NT2/D1 (cell line): ENCODE results near the gene PTPRN2.
"Not testable (repeated sequence)": the region's sequence is repeated elsewhere in the genome, so short reads cannot be mapped to it uniquely, and the experiment has no call there.

Experiments used
- DNase-seq: peaks from one replicate; pipeline ENCODE4 v3.0.0-alpha.2; 2011; ENCODE audit warnings: low read depth, low spot score
- H3K27me3 ChIP-seq: 2 replicates; pipeline ENCODE4 v1.6.0; 2011; ENCODE audit warnings: mild to moderate bottlenecking; ENCODE audit not compliant: insufficient read length, insufficient read depth
- H3K36me3 ChIP-seq: 2 replicates; pipeline ENCODE4 v1.6.1; 2011; ENCODE audit warnings: mild to moderate bottlenecking, low read length, mixed read lengths; ENCODE audit not compliant: insufficient read depth, insufficient read length
- H3K4me1 ChIP-seq: 2 replicates; pipeline ENCODE4 v1.5.1; 2011; ENCODE audit not compliant: insufficient read depth, insufficient read length
- H3K4me3 ChIP-seq: 2 replicates; pipeline ENCODE4 v1.5.1; 2011; ENCODE audit warnings: low read depth; ENCODE audit not compliant: insufficient read length
- H3K9ac ChIP-seq: 2 replicates; pipeline ENCODE4 v1.6.0; 2011; ENCODE audit warnings: low read depth; ENCODE audit not compliant: insufficient read length
- H3K9me3 ChIP-seq: 2 replicates; pipeline ENCODE4 v1.5.1; 2011; ENCODE audit warnings: mild to moderate bottlenecking, low read length; ENCODE audit not compliant: insufficient read depth
- SUZ12 ChIP-seq: IDR thresholded peaks from 2 replicates; pipeline ENCODE4 v1.6.1; 2011; ENCODE audit not compliant: insufficient read length, insufficient read depth; ENCODE audit errors: extremely low read depth
- YY1 ChIP-seq: IDR thresholded peaks from 2 replicates; pipeline ENCODE4 v1.6.1; 2011; ENCODE audit not compliant: insufficient read length, insufficient read depth
- ZNF274 ChIP-seq: IDR thresholded peaks from 2 replicates; pipeline ENCODE4 v1.6.1; 2011; ENCODE audit warnings: mild to moderate bottlenecking, low read depth, low read length

Gene PTPRN2

DNA sequence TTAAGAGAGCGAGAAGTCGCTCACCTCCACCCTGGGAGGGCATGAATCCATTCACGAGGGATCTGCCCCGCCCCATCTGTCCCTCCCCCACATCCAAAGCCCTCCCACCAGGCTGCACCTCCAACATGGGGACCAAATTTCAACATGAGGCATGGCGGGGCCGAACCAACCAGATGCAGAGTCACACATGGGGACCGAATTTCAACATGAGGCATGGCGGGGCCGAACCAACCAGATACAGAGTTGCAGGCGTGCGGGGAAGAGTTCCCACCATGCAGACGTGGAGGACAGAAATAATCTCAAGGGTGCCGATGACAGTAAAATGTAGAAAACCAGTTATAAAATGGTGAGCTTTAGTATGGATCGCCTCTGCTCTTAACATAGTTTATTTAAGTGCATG lies 686.5 kb downstream of the PTPRN2 start:
- Histone ChIP-seq H3K36me3 (no peaks in the 10 kb centered on the region), H3K9me3 (no peaks in the 10 kb centered on the region), H3K27me3 (no peaks in the 10 kb centered on the region), H3K4me1 (no peaks in the 10 kb centered on the region), H3K4me3 (no peak overlapping the region), H3K9ac (no peak overlapping the region)
- DNase-seq = no peak
- no peak for TF ChIP-seq YY1
- TF ChIP-seq SUZ12 = no peak
- no peak for TF ChIP-seq ZNF274

DNA sequence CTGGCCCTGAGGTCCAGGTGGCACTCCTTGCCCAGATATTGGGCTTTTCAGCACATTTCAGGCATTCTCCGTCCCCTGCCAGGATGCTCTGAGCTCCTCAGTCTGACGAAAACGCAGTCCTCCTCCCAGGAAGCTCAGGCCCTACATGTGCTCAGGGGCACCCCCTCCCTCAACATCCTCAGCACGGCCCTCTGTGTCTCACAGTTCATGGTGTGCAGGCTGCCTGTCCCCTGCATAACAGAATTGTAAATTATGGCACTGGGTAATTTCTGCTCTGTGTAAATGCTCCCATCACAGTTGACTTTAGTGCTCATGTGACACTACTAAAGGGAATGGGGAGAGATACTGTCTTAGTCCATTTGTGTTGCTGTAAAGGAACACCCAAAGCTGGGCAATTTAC lies 687.1 kb downstream of the PTPRN2 start:
- no peaks in the 10 kb centered on the region for H3K9me3 ChIP-seq
- H3K4me3 ChIP-seq = no peak overlapping the region
- H3K9ac ChIP-seq = no peak overlapping the region
- no peaks in the 10 kb centered on the region for H3K27me3 ChIP-seq
- TF ChIP-seq YY1 (no peak), ZNF274 (no peak), SUZ12 (no peak)
- H3K36me3 ChIP-seq = no peaks in the 10 kb centered on the region
- H3K4me1 ChIP-seq = no peaks in the 10 kb centered on the region
- no peak for DNase-seq

DNA sequence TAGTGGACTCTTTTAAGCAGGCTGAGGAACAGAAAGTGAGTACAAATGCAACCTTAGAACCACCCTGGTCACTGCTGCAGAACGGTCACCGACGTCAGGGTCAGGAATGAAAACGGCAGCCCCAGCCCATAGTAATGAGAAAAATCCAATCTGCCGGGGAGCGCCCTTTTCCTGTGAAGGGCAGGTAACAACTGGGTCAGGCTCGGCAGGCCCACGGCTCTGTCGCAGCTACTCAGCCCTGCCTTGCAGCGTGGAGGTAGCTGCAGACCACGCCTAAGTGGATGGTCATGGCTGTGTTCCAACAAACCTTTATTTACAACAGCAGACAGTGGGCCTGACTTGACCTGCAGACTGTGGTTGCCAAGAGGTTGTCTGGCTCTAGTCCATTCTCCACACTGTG lies 687.6 kb downstream of the PTPRN2 start:
- H3K36me3 ChIP-seq = no peaks in the 10 kb centered on the region
- DNase-seq = no peak
- H3K4me1 ChIP-seq = no peaks in the 10 kb centered on the region
- TF ChIP-seq SUZ12 (no peak), ZNF274 (no peak), YY1 (no peak)
- H3K4me3 ChIP-seq = no peak overlapping the region
- no peaks in the 10 kb centered on the region for H3K9me3 ChIP-seq
- no peaks in the 10 kb centered on the region for H3K27me3 ChIP-seq
- no peak overlapping the region for H3K9ac ChIP-seq

DNA sequence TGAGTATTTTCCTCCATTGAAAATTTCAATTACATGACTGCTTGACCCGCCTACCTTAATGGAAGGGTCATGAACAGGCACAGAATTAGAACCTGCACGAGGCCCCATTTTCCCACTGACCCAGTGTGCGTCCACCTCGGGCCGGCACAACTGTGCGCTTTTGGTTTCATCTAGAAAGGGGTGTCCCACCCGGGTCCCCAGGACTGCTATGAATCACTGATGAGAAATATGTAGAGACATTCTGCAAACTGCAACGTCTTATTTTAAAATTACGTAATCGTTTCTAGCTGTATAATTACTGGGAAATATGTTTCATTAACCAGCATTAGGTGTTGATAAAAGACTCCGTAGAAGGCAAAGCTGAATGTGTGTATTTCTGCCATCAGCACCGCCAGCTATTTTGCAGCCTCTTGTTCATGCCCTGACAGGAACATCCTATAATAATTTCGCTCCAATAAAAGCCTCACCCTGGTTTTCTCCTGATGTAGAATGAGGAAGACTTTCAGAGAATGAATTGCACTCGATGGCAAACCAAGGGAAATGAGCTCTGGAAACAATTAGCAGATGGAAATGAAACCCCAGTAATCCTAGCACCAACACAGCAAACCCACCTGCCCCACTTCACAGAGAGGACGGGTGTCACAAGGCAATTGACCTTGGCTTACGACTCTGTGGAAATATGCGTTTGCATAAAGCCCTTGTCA lies 688.7 kb downstream of the PTPRN2 start:
- Histone ChIP-seq H3K4me1 (no peaks in the 10 kb centered on the region), H3K27me3 (no peaks in the 10 kb centered on the region), H3K36me3 (no peaks in the 10 kb centered on the region)

DNA sequence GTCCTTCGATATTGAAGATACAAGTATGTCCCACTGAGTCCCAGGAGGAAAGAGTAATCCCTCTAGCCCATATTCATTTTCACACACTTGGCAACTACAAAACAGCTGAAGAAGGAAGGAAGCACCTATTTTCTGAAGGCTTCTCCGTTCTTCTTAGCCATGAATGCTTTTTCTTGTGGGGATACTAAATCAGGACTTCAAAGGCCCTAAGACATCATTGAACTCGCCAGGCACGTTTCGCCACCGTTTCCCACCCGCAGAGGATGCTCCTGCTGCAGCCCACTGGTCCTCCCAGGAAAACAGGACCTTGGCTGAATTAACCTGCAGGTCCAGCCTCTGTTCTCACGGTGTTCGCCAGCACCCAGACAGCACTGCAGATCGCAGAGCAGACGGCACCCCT lies 689.4 kb downstream of the PTPRN2 start:
- no peak for DNase-seq
- no peak overlapping the region for H3K4me3 ChIP-seq
- no peaks in the 10 kb centered on the region for H3K36me3 ChIP-seq
- no peak for TF ChIP-seq SUZ12
- no peak overlapping the region for H3K9ac ChIP-seq
- H3K9me3 ChIP-seq = no peaks in the 10 kb centered on the region
- no peaks in the 10 kb centered on the region for H3K4me1 ChIP-seq
- no peaks in the 10 kb centered on the region for H3K27me3 ChIP-seq

More for the DNA sequence above, 688.7 kb downstream of the PTPRN2 start:
- TF ChIP-seq YY1 = no peak
- no peak for TF ChIP-seq SUZ12
- TF ChIP-seq ZNF274 = no peak
- Histone ChIP-seq H3K9me3 (no peaks in the 10 kb centered on the region), H3K9ac (no peak overlapping the region), H3K4me3 (no peak overlapping the region)
- DNase-seq = no peak

DNA sequence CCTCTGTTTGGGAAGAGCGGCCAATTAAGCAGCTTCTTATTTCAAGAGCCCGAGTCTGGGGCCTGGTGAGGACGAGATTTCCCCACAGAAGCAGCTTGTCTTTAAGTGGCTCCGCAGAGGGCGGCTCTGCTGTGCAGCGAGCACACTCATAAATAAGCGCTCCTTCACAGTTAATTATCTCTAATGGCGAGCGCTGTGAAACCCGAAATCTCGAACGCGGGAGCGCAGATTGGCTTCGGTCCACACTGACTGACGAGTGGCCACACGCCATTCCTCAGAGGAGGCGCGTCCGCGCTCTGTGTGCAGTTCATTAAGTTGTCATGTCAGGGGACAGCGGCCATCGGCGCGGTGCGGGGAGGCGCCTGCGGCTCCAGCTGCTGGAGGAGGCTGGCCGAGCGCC lies 689.9 kb downstream of the PTPRN2 start:
- Histone ChIP-seq H3K36me3 (no peaks in the 10 kb centered on the region), H3K9me3 (no peaks in the 10 kb centered on the region), H3K27me3 (no peaks in the 10 kb centered on the region), H3K4me3 (no peak overlapping the region), H3K4me1 (peaks cover 4% of the 10 kb centered on the region), H3K9ac (no peak overlapping the region)
- DNase-seq = no peak
- TF ChIP-seq SUZ12 (no peak), YY1 (no peak), ZNF274 (no peak)

DNA sequence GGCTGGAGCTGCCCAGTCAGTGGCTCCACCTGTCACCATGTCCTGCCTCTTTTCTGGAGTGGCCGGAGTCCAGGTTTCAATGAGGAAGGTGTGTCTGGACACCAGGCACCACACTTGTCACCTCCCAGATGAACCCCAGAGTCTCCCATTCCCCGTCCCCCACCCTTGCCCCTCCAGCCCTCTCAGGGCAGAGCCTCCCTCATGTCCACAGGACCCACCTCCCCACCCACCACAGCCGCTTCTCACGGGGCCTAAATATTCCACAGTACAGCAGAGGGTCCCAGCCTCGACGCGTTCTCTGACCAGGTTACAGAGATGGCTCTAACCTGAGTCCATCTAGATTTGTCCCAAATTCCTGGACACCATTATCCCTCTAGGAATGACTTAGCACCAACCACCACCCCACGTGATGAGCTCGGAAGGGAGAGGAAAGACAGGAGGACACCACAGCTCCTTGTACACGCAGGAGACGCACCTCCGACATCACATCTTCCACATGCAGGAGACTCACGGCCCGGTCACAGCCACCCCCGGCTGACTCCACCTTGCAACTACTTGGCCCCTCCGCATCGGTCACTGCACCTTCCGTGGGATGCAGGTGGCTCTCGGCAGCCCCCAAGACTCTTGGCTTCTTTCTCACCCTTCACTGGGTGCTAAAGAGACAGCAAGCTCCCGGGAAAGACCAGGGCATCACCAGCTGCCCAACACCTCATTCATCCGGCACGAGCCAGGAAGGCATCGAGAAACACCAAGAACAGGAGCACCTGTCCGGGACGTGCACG lies 690.7 kb downstream of the PTPRN2 start:
- DNase-seq = no peak
- Histone ChIP-seq H3K36me3 (no peaks in the 10 kb centered on the region), H3K9ac (no peak overlapping the region), H3K27me3 (no peaks in the 10 kb centered on the region), H3K4me3 (no peak overlapping the region), H3K9me3 (no peaks in the 10 kb centered on the region), H3K4me1 (peaks cover 4% of the 10 kb centered on the region)
- TF ChIP-seq SUZ12 (no peak), ZNF274 (no peak), YY1 (no peak)

DNA sequence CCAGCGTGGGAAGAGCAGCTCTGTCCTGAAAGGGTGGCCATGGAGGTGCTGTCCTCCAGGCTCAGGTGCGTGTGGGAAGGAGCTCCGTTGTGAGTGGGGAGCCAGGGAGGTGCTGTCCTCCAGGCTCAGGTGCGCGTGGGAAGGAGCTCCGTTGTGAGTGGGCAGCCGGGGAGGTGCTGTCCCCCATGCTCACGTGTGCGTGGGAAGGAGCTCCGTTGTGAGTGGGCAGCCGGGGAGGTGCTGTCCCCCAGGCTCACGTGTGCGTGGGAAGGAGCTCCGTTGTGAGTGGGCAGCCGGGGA lies 691.3 kb downstream of the PTPRN2 start:
- H3K27me3 ChIP-seq, H3K4me1 ChIP-seq, DNase-seq, H3K36me3 ChIP-seq, H3K9me3 ChIP-seq, H3K4me3 ChIP-seq, H3K9ac ChIP-seq: not testable (repeated sequence)
